ENCODE data around the gene LGALS4. TPM values are rescaled to one million over a fixed set of nuclear protein-coding genes. Genes with fewer than 3 reads are reported as not detected.
"Not testable (repeated sequence)": the region's sequence is repeated elsewhere in the genome, so short reads cannot be mapped to it uniquely, and the experiment has no call there.

Gene LGALS4, protein sequence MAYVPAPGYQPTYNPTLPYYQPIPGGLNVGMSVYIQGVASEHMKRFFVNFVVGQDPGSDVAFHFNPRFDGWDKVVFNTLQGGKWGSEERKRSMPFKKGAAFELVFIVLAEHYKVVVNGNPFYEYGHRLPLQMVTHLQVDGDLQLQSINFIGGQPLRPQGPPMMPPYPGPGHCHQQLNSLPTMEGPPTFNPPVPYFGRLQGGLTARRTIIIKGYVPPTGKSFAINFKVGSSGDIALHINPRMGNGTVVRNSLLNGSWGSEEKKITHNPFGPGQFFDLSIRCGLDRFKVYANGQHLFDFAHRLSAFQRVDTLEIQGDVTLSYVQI
- total RNA-seq: under 1 TPM; 0.33 to 0.70 TPM

GRCh38 chr19:38812841-38813320 lies at the start of gene LGALS4:
LGALS4 (minus strand) TSS chr19:38812945; CDS start chr19:38812886, 59 bp downstream.
- Mint-ChIP-seq H3K36me3 (peaks cover 15% of the 10 kb centered on the region), H3K27me3 (no peaks in the 10 kb centered on the region), H3K27ac (no peak within 1 kb of the TSS), H3K4me3 (no peak within 1 kb of the TSS), H3K4me1 (ENCODE audit: low read depth) (no peaks in the 10 kb centered on the region), H3K9me3 (no peaks in the 10 kb centered on the region)
- CTCF ChIA-PET: no interaction called here
- intact Hi-C loops (cut with micrococcal nuclease): no loop called here
- POLR2A ChIA-PET: interaction anchor here (1.0 kb wide), 1 partner anchor 11 kb away, joined by 4 read pairs; no protein-coding TSS in a partner anchor
- no peak for DNase-seq

DNA sequence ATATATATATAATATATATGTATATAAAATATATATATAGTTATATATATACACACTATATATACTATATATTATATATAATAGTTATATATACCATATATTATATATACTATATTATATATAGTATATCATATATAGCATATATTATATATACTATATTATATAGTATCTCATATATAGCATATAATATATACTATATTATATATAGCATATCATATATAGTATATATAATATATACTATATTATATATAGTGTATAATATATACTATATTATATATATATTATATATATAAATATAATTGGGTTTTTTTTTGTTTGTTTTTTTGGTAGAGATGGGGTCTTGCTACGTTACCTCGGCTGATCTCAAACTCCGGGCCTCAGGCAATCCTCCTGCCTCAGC lies 48.6 kb upstream of the LGALS4 start:
- intact Hi-C loops (cut with micrococcal nuclease): no loop called here
- DNase-seq: no peak
- H3K27me3 Mint-ChIP-seq: no peaks in the 10 kb centered on the region
- peaks cover 6% of the 10 kb centered on the region for H3K36me3 Mint-ChIP-seq
- H3K4me3 Mint-ChIP-seq: no peak overlapping the region
- peaks cover 41% of the 10 kb centered on the region for H3K4me1 Mint-ChIP-seq (ENCODE audit: low read depth)
- POLR2A ChIA-PET: interaction anchor here (1.7 kb wide), 1 partner anchor 10 kb away, joined by 5 read pairs; no protein-coding TSS in a partner anchor
- CTCF ChIA-PET: interaction anchor here (1.5 kb wide), 1 partner anchor 26 kb away, joined by 4 read pairs; no protein-coding TSS in a partner anchor
- no peaks in the 10 kb centered on the region for H3K9me3 Mint-ChIP-seq
- H3K27ac Mint-ChIP-seq: no peak overlapping the region

DNA sequence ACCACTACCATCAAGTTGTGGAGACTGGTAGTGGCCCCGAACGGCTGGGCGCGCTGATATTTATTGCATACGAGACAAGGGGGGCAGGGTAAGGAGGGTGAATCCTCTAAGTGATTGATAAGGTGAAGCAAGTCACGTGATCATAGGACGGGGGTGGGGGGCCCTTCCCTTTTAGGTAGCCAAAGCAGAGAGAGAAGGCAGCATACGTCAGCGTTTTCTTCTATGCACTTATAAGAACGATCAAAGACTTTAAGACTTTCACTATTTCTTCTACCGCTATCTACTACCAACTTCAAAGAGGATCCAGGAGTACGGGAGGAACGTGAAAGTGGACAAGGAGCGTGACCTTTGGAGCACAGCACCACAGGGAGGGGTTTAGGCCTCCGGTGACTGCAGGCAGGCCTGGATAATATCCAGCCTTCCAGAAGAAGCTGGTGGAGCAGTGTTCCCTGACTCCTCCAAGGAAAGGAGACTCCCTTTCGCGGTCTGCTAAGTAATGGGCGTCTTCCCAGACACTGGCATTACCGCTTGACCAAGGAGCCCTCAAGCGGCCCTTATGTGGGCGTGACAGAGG lies 47.0 kb upstream of the LGALS4 start:
- H3K27ac Mint-ChIP-seq; POLR2A ChIA-PET; CTCF ChIA-PET; intact Hi-C loops (cut with micrococcal nuclease); H3K36me3 Mint-ChIP-seq; DNase-seq; H3K9me3 Mint-ChIP-seq; H3K4me3 Mint-ChIP-seq; H3K27me3 Mint-ChIP-seq: not testable (repeated sequence)
- H3K4me1 Mint-ChIP-seq (ENCODE audit: low read depth): peaks cover 29% of the 10 kb centered on the region

DNA sequence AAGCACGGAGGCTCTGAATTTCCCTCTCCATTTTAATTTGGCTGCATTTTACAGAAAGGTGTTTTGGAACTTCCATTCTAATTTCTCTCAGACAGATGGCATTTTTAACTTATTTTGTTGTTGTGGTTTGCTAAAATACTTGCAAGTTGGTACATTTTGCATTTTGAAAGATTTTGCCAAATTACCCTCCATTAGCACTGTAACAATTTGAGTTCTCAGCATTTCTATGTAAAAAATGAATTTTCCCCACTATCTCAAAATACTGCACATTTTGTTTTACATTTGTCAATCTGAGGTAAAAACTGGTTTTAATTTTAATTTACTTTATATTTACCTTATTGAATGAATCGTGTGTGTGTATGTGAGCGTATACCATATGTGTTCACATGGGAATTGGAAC lies 44.1 kb upstream of the LGALS4 start:
- intact Hi-C loops (cut with micrococcal nuclease): loop anchor here (1.0 kb wide), 1 partner anchor 12 kb away; no protein-coding TSS in a partner anchor
- no peaks in the 10 kb centered on the region for H3K9me3 Mint-ChIP-seq
- DNase-seq: no peak
- H3K4me3 Mint-ChIP-seq: no peak overlapping the region
- ChIA-PET CTCF (interaction anchor here (0.6 to 2.8 kb wide), 3 partner anchors 12 to 270 kb away, joined by 3 to 12 read pairs (median 6); no protein-coding TSS in a partner anchor), POLR2A (interaction anchor here (0.6 kb wide), 1 partner anchor 167 kb away, joined by 4 read pairs; no protein-coding TSS in a partner anchor)
- peak overlapping the region; percentile 87 for H3K27ac Mint-ChIP-seq
- H3K27me3 Mint-ChIP-seq: no peaks in the 10 kb centered on the region
- peaks cover 2% of the 10 kb centered on the region for H3K36me3 Mint-ChIP-seq
- peaks cover 28% of the 10 kb centered on the region for H3K4me1 Mint-ChIP-seq (ENCODE audit: low read depth)

- intact Hi-C loops (cut with micrococcal nuclease); POLR2A ChIA-PET; H3K36me3 Mint-ChIP-seq; H3K9me3 Mint-ChIP-seq; H3K27me3 Mint-ChIP-seq; DNase-seq; H3K27ac Mint-ChIP-seq; H3K4me3 Mint-ChIP-seq: not testable (repeated sequence)
- CTCF ChIA-PET: interaction anchor here (2.8 kb wide), 1 partner anchor 13 kb away, joined by 12 read pairs; no protein-coding TSS in a partner anchor
- peaks cover 29% of the 10 kb centered on the region for H3K4me1 Mint-ChIP-seq (ENCODE audit: low read depth)
These were observed 43.0 kb upstream of the LGALS4 start for GRCh38 chr19:38855751-38856150.

DNA sequence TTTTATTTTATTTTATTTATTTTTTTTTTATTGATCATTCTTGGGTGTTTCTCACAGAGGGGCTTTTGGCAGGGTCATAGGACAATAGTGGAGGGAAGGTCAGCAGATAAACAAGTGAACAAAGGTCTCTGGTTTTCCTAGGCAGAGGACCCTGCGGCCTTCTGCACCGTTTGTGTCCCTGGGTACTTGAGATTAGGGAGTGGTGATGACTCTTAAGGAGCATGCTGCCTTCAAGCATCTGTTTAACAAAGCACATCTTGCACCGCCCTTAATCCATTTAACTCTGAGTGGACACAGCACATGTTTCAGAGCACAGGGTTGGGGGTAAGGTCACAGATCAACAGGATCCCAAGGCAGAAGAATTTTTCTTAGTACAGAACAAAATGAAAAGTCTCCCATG lies 42.2 kb upstream of the LGALS4 start:
- Mint-ChIP-seq H3K4me3 (peak overlapping the region; percentile 26), H3K4me1 (ENCODE audit: low read depth) (peaks cover 29% of the 10 kb centered on the region)
- H3K27me3 Mint-ChIP-seq, H3K27ac Mint-ChIP-seq, POLR2A ChIA-PET, CTCF ChIA-PET, H3K9me3 Mint-ChIP-seq, H3K36me3 Mint-ChIP-seq, DNase-seq: not testable (repeated sequence)
- intact Hi-C loops (cut with micrococcal nuclease): loop anchor here (5.0 kb wide), 5 partner anchors 298 to 547 kb away; partner anchors contain the start of genes FAM98C, RASGRP4 and SAMD4B

DNA sequence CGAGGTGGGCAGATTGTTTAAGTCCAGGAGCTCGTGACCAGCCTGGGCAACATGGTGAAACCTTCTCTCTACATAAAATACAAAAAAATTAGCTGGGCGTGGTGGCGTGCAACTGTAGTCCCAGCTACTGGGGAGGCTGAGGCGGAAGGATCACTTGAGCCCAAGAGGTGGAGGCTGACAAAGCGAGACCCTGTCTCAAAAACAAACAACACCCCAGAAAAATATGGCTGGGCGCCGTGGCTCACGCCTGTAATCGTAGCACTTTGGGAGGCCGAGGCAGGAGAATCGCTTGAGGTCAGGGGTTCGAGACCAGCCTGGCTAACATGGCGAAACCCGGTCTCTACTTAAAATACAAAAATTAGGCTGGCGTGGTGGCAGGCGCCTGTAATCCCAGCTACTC lies 40.5 kb upstream of the LGALS4 start:
- ChIA-PET CTCF (interaction anchor here (1.2 to 3.2 kb wide), 3 partner anchors 16 to 77 kb away, joined by 5 to 15 read pairs (median 12); partner anchors contain the start of genes MRPS12 and SARS2), POLR2A (interaction anchor here (0.8 to 3.2 kb wide), 7 partner anchors 10 to 118 kb away, joined by 4 to 24 read pairs (median 10); partner anchors contain the start of genes ECH1 and RINL)
- H3K27me3 Mint-ChIP-seq: no peaks in the 10 kb centered on the region
- H3K27ac Mint-ChIP-seq: peak overlapping the region; percentile 92
- H3K36me3 Mint-ChIP-seq: peaks cover 14% of the 10 kb centered on the region
- intact Hi-C loops (cut with micrococcal nuclease): loop anchor here (5.0 kb wide), 5 partner anchors 296 to 549 kb away; partner anchors contain the start of genes FAM98C, RASGRP4 and SAMD4B
- no peak for DNase-seq
- H3K9me3 Mint-ChIP-seq: no peaks in the 10 kb centered on the region
- H3K4me1 Mint-ChIP-seq (ENCODE audit: low read depth): peaks cover 33% of the 10 kb centered on the region
- H3K4me3 Mint-ChIP-seq: peak overlapping the region; percentile 83

DNA sequence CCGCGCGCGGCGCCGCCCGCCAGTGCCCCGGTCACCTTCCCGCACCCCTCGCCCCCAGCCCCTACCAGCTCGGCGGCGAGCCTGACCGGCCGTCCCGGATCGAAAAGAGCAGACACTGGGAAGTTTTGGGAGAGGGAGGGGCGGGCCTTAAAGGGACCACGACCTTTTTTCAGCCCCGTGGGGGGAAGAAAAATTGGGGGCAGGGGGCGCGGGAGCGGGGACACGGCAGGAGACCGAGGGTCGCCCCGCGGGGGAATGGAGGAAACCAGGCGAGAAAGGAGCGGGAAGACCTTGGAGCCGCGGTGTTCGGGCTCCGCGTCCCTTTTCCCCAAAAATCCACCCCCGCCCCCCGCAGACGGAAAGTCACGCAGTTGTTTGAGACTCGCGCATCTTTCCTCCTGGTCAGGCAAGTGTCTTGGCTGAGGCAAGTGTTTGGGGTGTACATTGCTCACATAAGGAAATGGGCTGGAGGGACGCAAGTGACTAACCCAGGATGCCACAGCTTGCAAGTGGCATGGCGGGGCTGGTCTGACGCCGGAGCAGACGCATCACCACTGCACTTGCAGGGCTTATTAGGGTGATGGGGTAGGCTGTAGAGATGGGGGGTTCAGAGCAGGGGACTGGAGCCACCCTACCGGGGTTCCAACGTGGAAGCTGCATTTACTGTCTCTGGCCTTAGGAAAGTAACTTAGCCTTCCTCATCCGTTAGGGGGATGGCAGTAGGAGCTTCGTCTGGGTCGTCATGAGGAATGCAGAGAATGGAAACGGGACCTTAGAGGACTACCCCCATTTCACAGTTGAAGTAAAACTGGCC lies 39.7 kb upstream of the LGALS4 start:
- Mint-ChIP-seq H3K27ac (peak overlapping the region; percentile 92), H3K4me3 (peak overlapping the region; percentile 83), H3K9me3 (no peaks in the 10 kb centered on the region), H3K27me3 (no peaks in the 10 kb centered on the region), H3K36me3 (peaks cover 22% of the 10 kb centered on the region), H3K4me1 (ENCODE audit: low read depth) (peaks cover 33% of the 10 kb centered on the region)
- DNase-seq: peak; percentile 82
- ChIA-PET POLR2A (interaction anchor here (0.8 to 3.2 kb wide), 10 partner anchors 11 to 450 kb away, joined by 3 to 24 read pairs (median 6); partner anchors contain the start of genes ECH1, FAM98C and RINL), CTCF (interaction anchor here (0.6 to 3.2 kb wide), 5 partner anchors 17 to 245 kb away, joined by 3 to 15 read pairs (median 5); partner anchors contain the start of genes MRPS12 and SARS2)
- intact Hi-C loops (cut with micrococcal nuclease): loop anchor here (1.0 to 5.0 kb wide), 6 partner anchors 17 to 550 kb away; partner anchors contain the start of genes FAM98C, RASGRP4 and SAMD4B

- peaks cover 33% of the 10 kb centered on the region for H3K4me1 Mint-ChIP-seq (ENCODE audit: low read depth)
- POLR2A ChIA-PET: interaction anchor here (0.7 to 3.2 kb wide), 11 partner anchors 9 to 449 kb away, joined by 3 to 24 read pairs (median 5); partner anchors contain the start of genes ECH1 and FAM98C
- H3K9me3 Mint-ChIP-seq: no peaks in the 10 kb centered on the region
These were observed 39.0 kb upstream of the LGALS4 start for GRCh38 chr19:38851622-38852230.

DNA sequence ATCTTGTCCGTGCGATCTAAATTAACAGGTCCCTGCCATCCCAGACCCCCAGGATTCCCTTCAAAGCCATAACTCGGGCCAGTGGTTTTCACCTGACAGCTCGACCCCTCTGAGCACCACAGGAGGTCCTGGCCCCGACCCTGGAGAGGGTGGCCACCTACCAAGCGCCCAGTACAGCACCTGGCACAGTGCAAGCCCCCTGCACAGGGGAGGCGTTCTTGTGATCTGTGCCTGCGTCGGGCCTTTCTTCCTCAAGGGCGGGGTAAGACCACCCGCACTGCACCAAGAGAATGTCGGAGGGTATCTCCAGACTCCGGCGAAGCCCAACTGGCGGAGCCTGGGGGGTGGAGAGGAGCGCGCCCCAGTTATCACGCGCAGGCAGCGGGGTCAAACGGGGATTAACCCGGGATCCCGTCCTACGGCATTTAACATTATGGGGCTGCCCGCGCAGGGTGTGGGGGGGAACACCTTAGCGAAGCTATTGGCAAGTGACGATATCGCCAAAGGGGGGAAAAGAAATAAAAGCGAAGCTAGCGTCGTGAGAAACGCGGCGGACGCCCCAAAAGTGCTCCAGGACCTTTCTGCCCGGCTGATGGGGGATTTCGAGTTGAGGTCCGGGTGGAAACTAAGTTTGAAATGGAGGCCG lies 38.4 kb upstream of the LGALS4 start:
- Mint-ChIP-seq H3K9me3 (no peaks in the 10 kb centered on the region), H3K4me1 (ENCODE audit: low read depth) (peaks cover 32% of the 10 kb centered on the region), H3K4me3 (peak overlapping the region; percentile 97), H3K36me3 (peaks cover 30% of the 10 kb centered on the region), H3K27me3 (no peaks in the 10 kb centered on the region), H3K27ac (peak overlapping the region; percentile 97)
- CTCF ChIA-PET: interaction anchor here (0.6 to 3.2 kb wide), 3 partner anchors 19 to 79 kb away, joined by 3 to 15 read pairs (median 12); partner anchors contain the start of genes MRPS12 and SARS2
- intact Hi-C loops (cut with micrococcal nuclease): loop anchor here (1.0 to 5.0 kb wide), 11 partner anchors 13 to 551 kb away; partner anchors contain the start of genes ACTN4, ECH1, FAM98C and MRPS12
- DNase-seq: peak; percentile 53
- POLR2A ChIA-PET: interaction anchor here (0.7 to 3.2 kb wide), 9 partner anchors 9 to 448 kb away, joined by 3 to 24 read pairs (median 5); partner anchors contain the start of genes ECH1 and FAM98C

More at GRCh38 chr19:38851622-38852230, 39.0 kb upstream of the LGALS4 start:
- DNase-seq: peak; percentile 94
- H3K27me3 Mint-ChIP-seq: no peaks in the 10 kb centered on the region
- peak overlapping the region; percentile 97 for H3K4me3 Mint-ChIP-seq
- peak overlapping the region; percentile 97 for H3K27ac Mint-ChIP-seq
- intact Hi-C loops (cut with micrococcal nuclease): loop anchor here (1.0 to 5.0 kb wide), 7 partner anchors 18 to 551 kb away; partner anchors contain the start of genes ACTN4, FAM98C, RASGRP4 and SAMD4B
- CTCF ChIA-PET: interaction anchor here (2.8 to 3.2 kb wide), 2 partner anchors 18 to 79 kb away, joined by 12 to 15 read pairs; partner anchors contain the start of genes MRPS12 and SARS2
- H3K36me3 Mint-ChIP-seq: peaks cover 28% of the 10 kb centered on the region
